Thoracic aorta (tissue), 2 donors: Measurements from ENCODE around the gene ORC4. TPM values are rescaled to one million over a fixed set of nuclear protein-coding genes. Genes with fewer than 3 reads are reported as not detected.

Source experiments
- ATAC-seq: fragments of 150-250 bp; one replicate; pipeline ENCODE4 v1.8.0; 2017; ENCODE audit warnings: low read depth; ENCODE audit not compliant: insufficient number of reproducible peaks, low FRiP score
- DNase-seq: peaks from one replicate; pipeline ENCODE4 v3.0.0-alpha.2; 2020; ENCODE audit warnings: low spot score
- H3K27ac ChIP-seq, 2 donors: fragments of 200-600 bp; sonication (generic); 1 replicate in 1 of 2; 2 replicates in 1 of 2; pipeline ENCODE4 v1.5.1; 2016; ENCODE audit warnings: mild to moderate bottlenecking in 2 of 2, moderate library complexity in 2 of 2
- H3K27me3 ChIP-seq: fragments of 200-600 bp; sonication (generic); replicated peaks from 2 replicates; pipeline ENCODE4 v1.6.0; 2016; ENCODE audit warnings: mild to moderate bottlenecking; ENCODE audit not compliant: insufficient read depth
- H3K36me3 ChIP-seq: fragments of 200-600 bp; sonication (generic); one replicate; pipeline ENCODE4 v1.5.1; 2016
- H3K4me1 ChIP-seq, 2 donors: fragments of 200-600 bp; sonication (generic); 1 replicate in 1 of 2; 2 replicates in 1 of 2; pipeline versions ENCODE4 v1.5.1 to v1.6.0; 2016; ENCODE audit warnings: low read depth in 2 of 2, mild to moderate bottlenecking in 1 of 2; ENCODE audit not compliant: control insufficient read depth in 1 of 2
- H3K4me3 ChIP-seq: fragments of 200-600 bp; sonication (generic); 2 replicates; pipeline ENCODE4 v1.5.1; 2016; ENCODE audit warnings: mild to moderate bottlenecking
- H3K9me3 ChIP-seq: fragments of 200-600 bp; sonication (generic); 2 replicates; pipeline ENCODE4 v1.5.1; 2016
- CTCF ChIP-seq: fragments of 200-600 bp; sonication (generic); IDR thresholded peaks from one replicate; pipeline ENCODE4 v1.5.1; 2019; ENCODE audit warnings: antibody characterized with exemption
- total RNA-seq, 2 donors: library from RNA; depleted of rRNA; stranded (reverse); fragments of >200 nt; gene quantifications; one replicate each; pipeline versions ENCODE4 v1.1.0 to v1.2.3, GENCODE V29; 2016

The ORC4 gene
- total RNA-seq, 2 donors from 2014 or later: 12.2 to 57.9 TPM

GRCh38 chr2:147925886-147926285 lies 94.7 kb downstream of the ORC4 start:
- no peaks in the 10 kb centered on the region for H3K9me3 ChIP-seq
- peaks cover 0 to 9% of the 10 kb centered on the region in 2 donors for H3K4me1 ChIP-seq
- no peaks in the 10 kb centered on the region for H3K27me3 ChIP-seq
- H3K4me3 ChIP-seq: no peak overlapping the region
- ATAC-seq: no peak
- H3K27ac ChIP-seq: no peak overlapping the region
- no peaks in the 10 kb centered on the region for H3K36me3 ChIP-seq
- TF ChIP-seq CTCF: no peak
- DNase-seq: no peak

- Histone ChIP-seq H3K4me3 (no peak overlapping the region), H3K27ac (no peak overlapping the region)
Measured at GRCh38 chr2:147924647-147925046, 95.9 kb downstream of the ORC4 start.

GRCh38 chr2:147923846-147924245 lies 96.7 kb downstream of the ORC4 start:
- Histone ChIP-seq H3K36me3 (peaks cover 7% of the 10 kb centered on the region), H3K27ac (no peak overlapping the region), H3K4me1 (peaks cover 0 to 9% of the 10 kb centered on the region in 2 donors), H3K27me3 (no peaks in the 10 kb centered on the region), H3K9me3 (no peaks in the 10 kb centered on the region), H3K4me3 (no peak overlapping the region)
- no peak for TF ChIP-seq CTCF
- DNase-seq (no peak), ATAC-seq (no peak)

More at GRCh38 chr2:147924647-147925046, 95.9 kb downstream of the ORC4 start:
- Histone ChIP-seq H3K9me3 (no peaks in the 10 kb centered on the region), H3K36me3 (peaks cover 4% of the 10 kb centered on the region), H3K4me1 (peaks cover 0 to 9% of the 10 kb centered on the region in 2 donors), H3K27me3 (no peaks in the 10 kb centered on the region)
- TF ChIP-seq CTCF: no peak
- ATAC-seq: no peak
- DNase-seq: no peak

GRCh38 chr2:147917161-147917560 lies 103.4 kb downstream of the ORC4 start:
- no peak overlapping the region for H3K4me3 ChIP-seq
- H3K4me1 ChIP-seq: peaks cover 0 to 5% of the 10 kb centered on the region in 2 donors
- H3K27me3 ChIP-seq: no peaks in the 10 kb centered on the region
- H3K9me3 ChIP-seq: no peaks in the 10 kb centered on the region
- H3K36me3 ChIP-seq: peaks cover 12% of the 10 kb centered on the region
- TF ChIP-seq CTCF: no peak
- H3K27ac ChIP-seq: no peak overlapping the region
- ATAC-seq: no peak
- no peak for DNase-seq

GRCh38 chr2:147916723-147917122 lies 103.8 kb downstream of the ORC4 start:
- Histone ChIP-seq H3K27ac (no peak overlapping the region), H3K27me3 (no peaks in the 10 kb centered on the region), H3K4me1 (peaks cover 0 to 5% of the 10 kb centered on the region in 2 donors), H3K4me3 (no peak overlapping the region), H3K9me3 (no peaks in the 10 kb centered on the region), H3K36me3 (peaks cover 12% of the 10 kb centered on the region)
- no peak for ATAC-seq
- DNase-seq: no peak
- TF ChIP-seq CTCF: no peak
